IPS DF 4.7 (cell line): ENCODE results near the gene PCLO.
"Not testable (repeated sequence)": the region's sequence is repeated elsewhere in the genome, so short reads cannot be mapped to it uniquely, and the experiment has no call there.

Experiments
- DNase-seq: peaks from one replicate; pipeline ENCODE4 v3.0.0-alpha.2; 2013; ENCODE audit warnings: low spot score; ENCODE audit errors: extremely low read depth

PCLO gene

DNA sequence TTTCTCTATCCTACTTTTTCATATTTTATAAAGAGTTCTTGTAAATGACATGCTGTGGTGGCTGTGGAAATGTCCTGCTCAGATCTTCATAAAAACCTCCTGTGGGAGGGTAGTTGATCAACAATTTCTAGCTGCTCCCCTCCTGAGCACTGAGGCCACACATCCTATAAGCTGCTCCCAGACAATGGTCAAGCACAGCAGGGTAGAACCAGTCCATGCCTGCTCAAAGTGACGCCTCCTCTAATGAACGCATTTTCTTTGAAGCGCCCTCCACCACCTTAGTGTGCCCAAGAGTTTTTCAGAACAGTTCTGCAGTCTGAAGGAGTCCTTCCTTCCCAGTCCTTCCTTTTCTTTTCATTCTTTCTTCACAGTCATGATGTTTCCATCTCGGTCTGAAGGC is 420.5 kb downstream of the PCLO start:
- no peak for DNase-seq

DNA sequence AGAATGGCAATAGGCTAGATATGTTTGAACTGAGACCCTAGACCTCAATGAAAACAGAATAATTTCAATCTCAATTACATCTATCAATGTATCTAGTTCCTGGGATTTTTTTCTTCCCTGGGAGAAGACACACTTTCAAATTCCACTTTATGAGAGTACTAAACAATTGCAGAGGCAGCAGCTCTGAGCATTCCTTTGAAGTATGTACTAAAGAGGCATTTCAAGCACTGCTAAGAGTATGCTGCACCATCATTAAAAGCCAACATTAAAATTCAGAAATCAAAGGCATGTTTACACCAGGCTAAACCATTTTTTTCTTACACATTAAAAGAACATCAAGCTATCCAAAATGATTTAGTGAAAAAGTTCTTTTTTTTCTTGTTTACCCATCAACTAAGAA is 421.2 kb downstream of the PCLO start:
- DNase-seq = no peak

DNA sequence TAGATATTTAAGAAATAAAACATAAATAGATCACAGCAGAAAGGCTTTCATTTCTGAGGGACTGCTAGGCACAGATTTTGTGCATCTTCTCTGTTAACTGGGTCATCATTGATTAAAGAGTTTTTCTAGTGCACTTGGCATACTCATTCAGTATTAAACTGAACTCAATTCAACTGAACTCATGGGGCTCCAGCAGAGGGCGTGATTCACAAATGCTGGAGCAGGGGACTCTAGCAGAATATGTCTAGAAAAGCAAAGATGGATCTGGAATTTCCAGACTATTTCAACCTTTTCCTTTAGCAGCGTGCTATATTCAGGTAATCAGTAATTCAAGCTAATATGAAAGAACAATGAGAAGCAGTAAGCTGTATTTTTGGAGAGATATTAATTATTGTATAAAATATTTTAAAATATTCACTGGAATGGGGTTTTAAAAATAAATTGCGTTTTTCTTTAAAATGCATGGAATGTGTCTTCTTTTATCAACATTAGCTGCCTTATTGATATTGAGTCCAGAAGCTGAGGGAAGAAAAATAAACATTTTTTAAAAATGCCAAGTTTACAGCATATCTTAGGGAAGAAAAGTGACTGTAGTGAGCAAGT is 422.3 kb downstream of the PCLO start:
- DNase-seq = no peak

DNA sequence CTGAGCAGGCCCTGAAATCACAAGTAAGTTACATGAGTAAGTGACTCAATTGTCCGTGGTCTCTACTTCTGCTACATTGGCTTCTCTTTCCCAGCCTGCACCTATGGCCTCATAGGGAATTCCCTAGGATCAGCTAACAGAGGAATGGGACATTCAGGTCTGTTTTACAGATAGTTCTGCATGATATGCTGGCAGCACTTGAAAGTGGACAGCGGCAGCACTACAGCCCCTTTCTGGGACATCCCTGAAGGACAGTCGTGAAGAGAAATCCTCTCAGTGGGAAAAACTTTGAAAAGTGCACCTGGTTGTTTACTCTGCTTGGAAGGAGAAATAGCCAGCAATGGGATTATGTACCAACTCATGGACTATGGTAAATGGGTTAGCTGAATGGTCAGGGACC is 426.1 kb downstream of the PCLO start:
- no peak for DNase-seq

DNA sequence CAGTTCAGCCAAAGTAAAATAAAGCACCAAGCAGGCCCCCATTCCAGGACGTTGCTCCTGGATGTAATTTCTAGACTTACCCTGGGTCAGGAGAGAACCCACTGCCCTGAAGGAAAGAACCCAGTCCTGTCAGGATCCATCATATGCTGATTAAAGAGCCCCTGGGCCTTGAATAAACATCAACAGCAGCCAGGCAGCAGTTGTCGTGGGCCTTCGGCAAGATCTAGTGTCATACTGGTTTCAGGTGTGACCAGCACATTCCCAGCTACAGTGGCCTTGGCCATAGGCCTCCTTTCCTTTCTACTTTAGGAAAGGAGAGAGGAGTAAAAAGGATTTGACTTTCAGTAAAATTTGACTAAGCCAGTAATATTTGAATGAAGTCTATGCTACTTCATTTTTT is 430.0 kb downstream of the PCLO start:
- no peak for DNase-seq

DNA sequence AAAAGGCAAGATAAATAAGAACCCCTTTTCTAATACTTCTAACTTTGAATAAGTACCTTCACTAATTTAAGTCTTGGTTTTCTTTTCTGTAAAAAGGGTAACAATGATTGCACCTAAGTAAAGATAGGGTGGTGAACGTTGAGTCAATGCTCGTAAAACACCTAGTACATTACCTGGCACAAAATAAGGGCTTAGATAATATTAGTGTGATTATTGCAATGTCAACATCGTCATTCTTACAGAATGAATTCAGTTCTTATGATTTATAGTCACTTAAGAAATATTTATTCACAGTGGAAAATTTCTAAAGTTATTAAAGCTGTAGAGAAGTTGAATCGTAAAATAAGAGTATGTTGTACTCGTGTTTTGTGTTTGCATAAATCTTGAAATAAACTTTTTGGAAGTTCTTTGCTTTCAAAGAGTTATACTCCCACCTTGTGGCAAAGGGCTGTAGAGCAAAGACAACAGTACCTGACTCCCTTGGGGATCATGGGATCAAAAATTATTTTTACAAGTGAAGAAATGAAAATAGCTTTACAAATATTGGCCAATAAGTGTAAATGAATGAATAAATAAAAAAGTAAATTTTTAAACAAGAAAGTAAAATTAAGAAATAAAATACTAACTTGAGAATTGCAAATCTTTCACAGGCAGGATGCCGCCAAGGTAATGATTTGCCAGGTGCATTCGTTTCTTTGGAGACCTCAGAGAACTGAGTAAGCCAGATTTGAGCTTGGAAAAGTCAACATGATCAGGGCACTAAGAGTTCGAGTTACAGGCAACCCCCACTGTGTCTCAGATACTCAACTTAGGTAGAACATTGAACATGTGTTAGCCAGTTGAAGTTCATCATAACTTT is 433.3 kb downstream of the PCLO start:
- DNase-seq = no peak

DNA sequence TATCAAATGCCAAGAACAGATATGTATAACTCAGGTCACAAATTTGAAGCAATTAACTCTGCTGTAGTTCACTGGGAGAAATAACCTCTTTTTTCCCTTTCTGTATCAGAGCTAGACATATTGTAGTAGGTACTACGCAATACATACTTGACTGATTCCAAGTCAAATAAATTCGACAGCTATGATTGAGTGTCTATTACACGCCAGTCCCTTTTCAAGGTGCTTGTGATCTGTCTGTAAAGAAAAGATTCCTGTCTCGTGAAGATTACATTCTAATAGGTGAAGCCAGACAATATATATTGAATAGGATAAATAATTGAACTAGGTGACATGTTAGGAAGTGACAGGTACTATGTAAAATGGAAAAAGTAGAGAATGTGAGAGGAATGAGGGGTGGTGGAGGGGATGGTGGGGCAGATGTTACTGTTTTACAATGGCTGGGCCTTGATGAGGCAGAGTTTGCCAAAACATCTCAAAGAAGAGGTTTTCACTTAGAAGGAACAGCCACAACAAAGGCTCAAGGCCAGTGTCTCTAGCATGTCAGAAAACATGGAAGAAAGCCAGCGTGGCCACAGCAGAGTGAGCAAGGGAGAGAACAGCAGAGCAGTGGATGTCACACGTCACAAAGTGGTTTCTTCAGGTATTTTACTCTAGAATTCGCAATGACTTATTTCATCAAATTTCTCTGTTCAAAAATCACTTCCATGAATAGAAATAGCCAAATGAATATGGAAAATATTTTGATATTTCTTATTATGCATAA is 436.5 kb downstream of the PCLO start:
- no peak for DNase-seq

DNA sequence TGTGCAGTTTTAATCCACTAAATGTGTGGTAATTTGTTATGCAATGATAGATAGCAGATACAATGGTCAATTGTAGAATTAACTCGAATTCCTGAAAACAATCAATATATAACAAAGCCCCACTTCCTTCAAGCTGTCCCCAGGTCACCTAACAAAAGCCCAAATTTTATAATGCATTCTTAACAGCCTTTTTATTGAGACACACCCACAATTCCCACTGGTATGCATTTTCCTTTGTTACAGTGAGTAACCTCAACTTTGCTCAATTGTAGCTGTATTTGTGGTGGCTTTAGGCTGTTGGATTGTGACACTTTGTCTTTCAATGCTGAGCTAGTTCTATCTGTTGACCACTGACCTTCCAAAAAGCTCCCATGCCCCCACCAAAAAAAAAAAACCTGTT is 439.3 kb downstream of the PCLO start:
- no peak for DNase-seq

DNA sequence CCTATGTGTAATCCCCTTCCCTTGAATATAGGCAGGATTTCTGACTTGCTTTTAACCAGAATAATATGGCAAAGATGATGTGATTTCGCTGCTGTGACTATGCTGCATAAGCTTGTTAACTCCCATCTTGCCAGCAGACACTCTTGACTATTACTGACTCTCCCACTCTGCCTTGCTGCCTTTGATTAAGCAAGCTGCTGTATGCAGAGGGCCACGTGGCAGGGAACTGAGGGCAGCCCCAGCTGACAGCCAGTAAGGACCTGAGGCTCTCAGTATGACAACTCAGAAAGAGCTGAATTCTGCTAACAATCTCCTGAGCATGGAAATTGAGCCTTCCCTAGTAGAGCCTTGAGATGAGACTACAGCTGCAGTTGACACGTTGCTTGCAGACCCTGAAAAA is 439.7 kb downstream of the PCLO start:
- no peak for DNase-seq

DNA sequence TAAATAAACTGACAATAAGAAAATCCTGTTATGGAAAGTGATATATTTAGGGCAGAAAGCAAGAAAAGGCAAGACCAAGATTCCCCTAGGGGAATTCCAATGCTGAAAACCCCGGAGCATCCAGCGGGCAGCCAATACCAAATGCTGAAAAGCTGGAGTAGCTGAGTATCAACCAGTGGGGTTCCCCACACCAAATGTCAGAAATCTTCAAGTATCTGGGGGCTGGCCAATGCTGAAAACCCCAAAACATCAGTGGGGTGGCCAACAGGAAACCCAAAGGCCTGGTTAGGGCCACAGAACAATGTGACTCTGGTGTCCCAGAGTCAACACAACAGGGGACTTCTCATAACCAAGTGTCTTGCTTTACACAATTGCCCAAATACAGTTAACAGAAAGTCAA is 447.3 kb downstream of the PCLO start:
- no peak for DNase-seq

DNA sequence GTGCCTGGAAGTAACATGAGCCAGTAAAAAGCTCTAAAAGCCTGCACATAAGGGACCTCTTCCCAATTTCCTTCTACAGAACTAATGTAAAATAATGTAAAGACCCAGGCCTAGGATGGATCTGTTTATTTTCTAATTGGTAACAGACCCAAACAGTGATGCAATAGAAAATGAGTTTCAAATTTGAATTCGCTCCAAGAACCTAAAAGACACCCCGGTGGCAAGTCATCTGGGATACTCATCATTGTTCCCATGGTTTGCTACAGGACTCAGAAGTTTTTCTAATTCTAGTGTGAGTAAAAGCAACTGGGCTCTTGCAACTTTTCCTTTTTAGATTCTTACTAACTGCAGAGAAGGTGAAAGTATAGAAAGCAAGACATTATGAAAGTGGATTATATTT is 447.8 kb downstream of the PCLO start:
- no peak for DNase-seq

DNA sequence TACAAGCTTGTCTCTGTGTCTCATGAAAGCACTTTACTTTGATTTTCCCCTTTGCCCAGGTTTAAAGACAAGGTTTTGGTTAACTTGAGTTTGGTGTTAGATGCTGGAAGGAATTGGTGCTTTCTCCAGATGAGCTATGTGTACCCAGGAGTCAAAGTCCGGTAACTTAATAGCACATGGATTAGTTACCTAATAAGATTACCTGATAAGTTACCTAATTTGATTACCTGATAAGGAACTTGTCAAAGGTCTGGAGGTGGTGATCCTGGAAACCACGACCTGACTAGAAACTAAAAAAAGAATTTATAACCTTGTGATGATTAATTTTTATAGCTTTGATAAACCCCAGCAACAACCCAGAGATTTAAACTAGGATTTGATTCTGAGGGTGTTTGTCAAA is 449.2 kb downstream of the PCLO start:
- DNase-seq = no peak

DNA sequence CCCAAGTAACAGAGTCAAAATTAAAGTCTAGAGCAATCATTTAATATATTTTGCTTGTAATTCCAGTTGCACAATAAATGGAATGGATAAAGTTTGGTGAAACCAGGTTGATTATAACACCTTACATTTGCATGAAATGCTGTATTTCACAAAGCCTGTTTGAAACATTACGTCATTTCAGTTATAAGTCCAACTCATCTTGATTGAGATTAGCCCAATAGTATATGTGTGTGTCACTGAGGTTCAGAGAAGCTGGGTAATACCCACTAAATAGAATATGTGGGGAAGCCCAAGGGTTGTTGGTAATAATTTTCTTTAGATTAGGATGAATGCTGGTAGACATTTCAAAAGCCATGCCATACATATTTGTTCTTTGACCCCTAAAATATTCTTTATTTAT is 456.3 kb downstream of the PCLO start:
- not testable (repeated sequence) for DNase-seq

DNA sequence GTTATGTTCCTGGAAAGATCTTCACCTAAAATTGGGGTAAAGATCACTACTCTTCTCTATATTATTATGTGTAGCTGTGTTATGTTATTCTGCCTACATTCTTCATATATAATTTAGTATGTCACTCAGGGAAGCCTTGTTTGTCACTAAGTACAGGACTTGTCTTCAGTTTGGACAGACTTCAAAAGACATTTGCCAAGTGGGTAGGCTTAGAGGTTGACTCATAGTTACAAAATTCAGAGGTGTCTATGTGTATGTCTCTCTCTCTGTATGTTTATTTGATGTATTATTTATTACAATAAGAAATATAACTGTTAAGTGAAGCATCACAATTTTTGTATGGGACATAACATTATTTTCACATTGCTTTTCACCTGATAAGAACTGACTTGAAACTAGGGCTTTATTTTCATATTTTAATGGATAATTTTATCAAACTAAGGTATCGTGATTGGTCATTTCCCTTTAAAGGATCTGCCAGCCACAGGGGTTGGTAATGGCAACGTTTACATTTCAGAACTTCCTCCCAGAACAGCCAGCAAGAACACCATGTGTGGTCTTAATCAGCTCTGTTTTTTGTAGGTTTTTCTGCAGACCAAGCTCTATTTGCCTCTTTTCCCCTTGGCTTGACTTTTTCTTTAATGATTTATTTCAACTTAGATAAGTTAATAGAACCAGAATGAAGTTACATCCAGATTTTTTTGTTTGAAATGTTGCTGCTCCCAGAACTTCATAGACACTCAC is 457.0 kb downstream of the PCLO start:
- no peak for DNase-seq

DNA sequence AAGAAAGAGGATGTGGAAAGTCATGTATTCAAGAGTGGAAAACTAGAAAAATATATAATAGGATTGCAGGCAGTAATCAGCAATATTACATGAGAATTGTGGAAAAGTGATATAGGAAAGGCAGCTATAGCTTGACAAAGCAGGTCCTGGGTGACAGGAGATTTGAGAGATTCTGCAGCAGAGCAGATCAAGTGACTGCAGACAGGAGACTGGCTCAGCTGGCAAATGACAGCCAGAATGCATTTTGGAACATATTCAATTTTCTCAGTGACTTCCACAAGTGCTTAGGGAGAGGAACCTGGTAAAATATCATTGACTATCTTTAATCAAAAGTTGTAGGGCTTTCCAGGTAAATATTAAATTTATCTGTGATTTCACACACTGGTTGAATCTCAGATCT is 458.6 kb downstream of the PCLO start:
- no peak for DNase-seq
